Osteoblast (primary cell): ENCODE data around the gene TRIO. TPM values are rescaled to one million over a fixed set of nuclear protein-coding genes. Genes with fewer than 3 reads are reported as not detected.

Source experiments
- DNase-seq: peaks from one replicate; pipeline ENCODE4 v3.0.0; 2011; ENCODE audit warnings: low spot score, mixed read lengths; ENCODE audit not compliant: insufficient read length; ENCODE audit errors: missing footprints
- H2AFZ ChIP-seq: 2 replicates; pipeline ENCODE4 v1.6.0; 2011; ENCODE audit warnings: mild to moderate bottlenecking, low read length
- H3K27ac ChIP-seq: 2 replicates; pipeline ENCODE4 v1.5.1; 2011; ENCODE audit warnings: mild to moderate bottlenecking, low read depth, low read length, moderate library complexity
- H3K27me3 ChIP-seq: 2 replicates; pipeline ENCODE4 v1.6.0; 2012; ENCODE audit warnings: mild to moderate bottlenecking, control low read depth, inconsistent platforms, low read length, moderate library complexity; ENCODE audit not compliant: insufficient read depth
- H3K36me3 ChIP-seq: 2 replicates; pipeline ENCODE4 v1.5.1; 2011; ENCODE audit warnings: mild to moderate bottlenecking, low read length, control low read depth, moderate library complexity; ENCODE audit not compliant: insufficient read depth
- H3K4me1 ChIP-seq: 2 replicates; pipeline ENCODE4 v1.5.1; 2011; ENCODE audit warnings: mild to moderate bottlenecking, low read length, control low read depth, moderate library complexity; ENCODE audit not compliant: insufficient read depth
- H3K4me2 ChIP-seq: 2 replicates; pipeline ENCODE4 v1.6.0; 2011; ENCODE audit warnings: mild to moderate bottlenecking, low read length; ENCODE audit not compliant: insufficient read depth
- H3K4me3 ChIP-seq: fragments of 200-600 bp; sonication (generic); 3 replicates; pipeline ENCODE4 v1.5.1; 2012; ENCODE audit warnings: mild to moderate bottlenecking, low read length, inconsistent platforms; ENCODE audit not compliant: insufficient read depth
- H3K79me2 ChIP-seq: 2 replicates; pipeline ENCODE4 v1.6.0; 2012; ENCODE audit warnings: mild to moderate bottlenecking, low read length, control low read depth, inconsistent platforms; ENCODE audit not compliant: insufficient read depth
- H3K9me3 ChIP-seq: 2 replicates; pipeline ENCODE4 v1.5.1; 2011; ENCODE audit warnings: low read depth, low read length, control low read depth
- H4K20me1 ChIP-seq: 2 replicates; pipeline ENCODE4 v1.6.0; 2012; ENCODE audit warnings: mild to moderate bottlenecking, low read length, control low read depth; ENCODE audit not compliant: insufficient read depth
- total RNA-seq: library from RNA; depleted of rRNA; stranded (reverse); fragments of >200 nt; gene quantifications from 2 replicates; pipeline ENCODE4 v1.2.3, GENCODE V29; 2012
- TF ChIP-seq, protein P1 (sequence below): IDR thresholded peaks from 2 replicates; pipeline ENCODE4 v1.5.1; 2011; ENCODE audit warnings: mild to moderate bottlenecking, low read depth, low read length, moderate library complexity; ENCODE audit errors: extremely low read depth

The TRIO gene
- total RNA-seq, 1 donor, result 274 TPM

DNA sequence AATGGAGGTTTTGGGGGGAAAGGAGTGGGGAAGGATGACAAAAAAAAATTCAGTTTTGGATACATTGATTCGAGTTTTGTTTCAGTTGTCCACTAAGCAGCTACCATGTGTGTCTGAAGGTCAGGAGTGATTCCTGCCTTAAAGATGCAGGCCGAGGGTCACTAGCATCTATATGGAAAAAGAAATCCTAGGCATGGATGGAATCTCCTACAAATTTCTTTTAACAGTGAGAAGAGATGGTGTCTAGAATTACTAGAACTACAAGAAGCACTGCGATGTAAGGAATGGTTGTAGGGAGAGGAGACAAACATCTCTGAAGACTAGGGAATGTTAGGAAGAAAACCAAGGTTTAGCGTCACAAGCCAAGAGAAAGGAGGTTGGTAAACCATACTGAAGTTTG is 19.6 kb upstream of the TRIO start:
- TF ChIP-seq, protein P1, sequence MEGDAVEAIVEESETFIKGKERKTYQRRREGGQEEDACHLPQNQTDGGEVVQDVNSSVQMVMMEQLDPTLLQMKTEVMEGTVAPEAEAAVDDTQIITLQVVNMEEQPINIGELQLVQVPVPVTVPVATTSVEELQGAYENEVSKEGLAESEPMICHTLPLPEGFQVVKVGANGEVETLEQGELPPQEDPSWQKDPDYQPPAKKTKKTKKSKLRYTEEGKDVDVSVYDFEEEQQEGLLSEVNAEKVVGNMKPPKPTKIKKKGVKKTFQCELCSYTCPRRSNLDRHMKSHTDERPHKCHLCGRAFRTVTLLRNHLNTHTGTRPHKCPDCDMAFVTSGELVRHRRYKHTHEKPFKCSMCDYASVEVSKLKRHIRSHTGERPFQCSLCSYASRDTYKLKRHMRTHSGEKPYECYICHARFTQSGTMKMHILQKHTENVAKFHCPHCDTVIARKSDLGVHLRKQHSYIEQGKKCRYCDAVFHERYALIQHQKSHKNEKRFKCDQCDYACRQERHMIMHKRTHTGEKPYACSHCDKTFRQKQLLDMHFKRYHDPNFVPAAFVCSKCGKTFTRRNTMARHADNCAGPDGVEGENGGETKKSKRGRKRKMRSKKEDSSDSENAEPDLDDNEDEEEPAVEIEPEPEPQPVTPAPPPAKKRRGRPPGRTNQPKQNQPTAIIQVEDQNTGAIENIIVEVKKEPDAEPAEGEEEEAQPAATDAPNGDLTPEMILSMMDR, result no peak
- H3K9me3 ChIP-seq, result no peaks in the 10 kb centered on the region
- no peak overlapping the region for H2AFZ ChIP-seq
- no peaks in the 10 kb centered on the region for H3K36me3 ChIP-seq
- H3K4me2 ChIP-seq, result no peak overlapping the region
- no peaks in the 10 kb centered on the region for H3K79me2 ChIP-seq
- no peak overlapping the region for H3K4me3 ChIP-seq
- no peak overlapping the region for H3K27ac ChIP-seq
- no peak for DNase-seq
- no peaks in the 10 kb centered on the region for H3K27me3 ChIP-seq
- H3K4me1 ChIP-seq, result no peaks in the 10 kb centered on the region
- H4K20me1 ChIP-seq, result no peaks in the 10 kb centered on the region

DNA sequence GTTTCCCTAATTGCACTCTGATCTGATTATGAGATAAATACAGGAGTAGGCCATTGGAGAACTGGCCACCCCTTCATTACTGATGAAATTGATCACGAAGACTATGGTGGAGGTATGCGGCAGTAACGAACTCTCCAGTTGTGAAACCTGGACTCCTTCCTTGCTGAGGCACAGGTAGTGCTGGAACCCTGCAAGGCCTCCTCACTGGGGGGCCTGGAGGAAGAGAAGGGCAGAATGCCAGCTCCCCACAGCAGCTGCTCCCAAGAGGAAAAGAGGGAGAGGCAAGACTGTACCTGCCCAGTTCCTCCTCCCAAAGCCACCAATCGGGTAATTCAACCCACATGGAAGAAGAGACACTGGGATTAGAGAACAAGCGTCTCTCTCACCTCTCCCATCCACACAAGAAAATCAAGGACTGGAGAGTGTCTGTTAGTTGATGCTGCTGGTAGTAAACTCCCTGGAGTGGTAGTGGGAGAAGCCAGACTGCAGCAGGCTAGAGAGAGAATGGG is 19.1 kb upstream of the TRIO start:
- Histone ChIP-seq H3K9me3 (no peaks in the 10 kb centered on the region), H2AFZ (no peak overlapping the region), H3K4me1 (no peaks in the 10 kb centered on the region), H3K27me3 (no peaks in the 10 kb centered on the region), H3K79me2 (no peaks in the 10 kb centered on the region), H3K27ac (no peak overlapping the region), H4K20me1 (no peaks in the 10 kb centered on the region), H3K36me3 (no peaks in the 10 kb centered on the region), H3K4me3 (no peak overlapping the region), H3K4me2 (no peak overlapping the region)
- DNase-seq, result no peak
- TF ChIP-seq, protein P1, result no peak

DNA sequence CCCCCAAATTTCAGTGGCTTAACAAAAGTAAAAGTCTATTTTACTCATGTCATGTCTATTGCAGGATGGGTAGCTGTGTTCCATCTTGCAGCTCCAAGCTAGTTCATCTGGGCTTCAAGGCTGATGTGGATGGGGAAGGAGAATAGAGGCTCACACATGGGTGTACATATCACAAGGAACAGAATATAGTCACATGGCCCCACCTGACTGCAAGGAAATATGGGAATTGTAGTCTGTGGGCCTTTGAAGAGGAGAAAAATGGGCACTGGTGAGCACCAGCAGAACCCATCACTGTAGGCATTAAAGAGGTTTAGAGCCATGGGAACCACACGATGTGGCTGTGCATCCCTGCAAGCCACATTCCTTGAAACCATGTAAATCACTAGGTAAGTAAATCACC is 17.9 kb upstream of the TRIO start:
- no peaks in the 10 kb centered on the region for H3K36me3 ChIP-seq
- no peaks in the 10 kb centered on the region for H3K79me2 ChIP-seq
- no peaks in the 10 kb centered on the region for H3K27me3 ChIP-seq
- H3K4me1 ChIP-seq, result no peaks in the 10 kb centered on the region
- no peak overlapping the region for H3K27ac ChIP-seq
- no peak overlapping the region for H3K4me3 ChIP-seq
- H3K4me2 ChIP-seq, result no peak overlapping the region
- no peak for DNase-seq
- no peaks in the 10 kb centered on the region for H3K9me3 ChIP-seq
- no peaks in the 10 kb centered on the region for H4K20me1 ChIP-seq
- TF ChIP-seq, protein P1, result no peak
- no peak overlapping the region for H2AFZ ChIP-seq

DNA sequence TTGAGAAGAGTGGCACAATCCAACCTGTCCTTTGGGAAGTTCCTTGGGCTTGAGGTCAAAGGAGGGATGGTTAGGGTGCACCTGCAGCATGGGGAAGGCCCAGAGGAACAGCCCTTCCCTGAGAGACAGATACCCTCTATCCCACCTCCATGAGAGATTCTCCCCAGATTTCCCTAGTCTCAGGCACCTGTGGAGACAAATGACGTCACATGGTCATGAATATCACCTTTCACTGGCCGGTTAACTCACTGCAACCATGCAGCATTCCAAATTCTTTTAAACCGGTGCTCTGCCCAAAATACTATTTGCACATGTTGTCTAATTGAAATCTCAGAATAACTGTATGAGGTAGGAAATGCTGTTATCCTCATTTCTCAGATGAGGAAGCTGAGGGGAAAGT is 15.6 kb upstream of the TRIO start:
- H3K4me2 ChIP-seq, result no peak overlapping the region
- H3K27me3 ChIP-seq, result no peaks in the 10 kb centered on the region
- H3K36me3 ChIP-seq, result no peaks in the 10 kb centered on the region
- no peaks in the 10 kb centered on the region for H3K79me2 ChIP-seq
- no peak overlapping the region for H3K4me3 ChIP-seq
- DNase-seq, result no peak
- H3K27ac ChIP-seq, result no peak overlapping the region
- no peaks in the 10 kb centered on the region for H4K20me1 ChIP-seq
- no peaks in the 10 kb centered on the region for H3K9me3 ChIP-seq
- TF ChIP-seq, protein P1, result no peak
- no peaks in the 10 kb centered on the region for H3K4me1 ChIP-seq
- H2AFZ ChIP-seq, result no peak overlapping the region
